Uterus (tissue), 2 donors: ENCODE measurements around the gene EIF2S2.

Experiments used
- CTCF ChIP-seq, 4 experiments: fragments of 200-600 bp in 2 of 4; fragments of 450-650 bp in 2 of 4; sonication (generic) in 2 of 4; IDR thresholded peaks; one replicate each; pipeline ENCODE4 v1.5.1; 2016 to 2019; ENCODE audit warnings: antibody characterized with exemption in 4 of 4, mild to moderate bottlenecking in 2 of 4, moderate library complexity in 1 of 4
- POLR2A ChIP-seq, 2 donors: fragments of 450-650 bp; IDR thresholded peaks; one replicate each; pipeline ENCODE4 v1.6.1; 2016; ENCODE audit warnings: antibody characterized with exemption in 2 of 2, mild to moderate bottlenecking in 1 of 2, moderate library complexity in 1 of 2

GRCh38 chr20:34089655-34090345, 22.2 kb downstream of the EIF2S2 start:
- TF ChIP-seq CTCF (IDR thresholded peaks at IDR 0.05), result no peak
- TF ChIP-seq POLR2A (IDR thresholded peaks at IDR 0.05), result no peak
